ENCODE measurements around the gene RHOBTB3. TPM values are rescaled to one million over a fixed set of nuclear protein-coding genes. Genes with fewer than 3 reads are reported as not detected.

Gene RHOBTB3
- total and polyA plus RNA-seq, 2 donors (not counting 1 experiment from before 2014, with no cell fraction given): 337 to 338 TPM

DNA sequence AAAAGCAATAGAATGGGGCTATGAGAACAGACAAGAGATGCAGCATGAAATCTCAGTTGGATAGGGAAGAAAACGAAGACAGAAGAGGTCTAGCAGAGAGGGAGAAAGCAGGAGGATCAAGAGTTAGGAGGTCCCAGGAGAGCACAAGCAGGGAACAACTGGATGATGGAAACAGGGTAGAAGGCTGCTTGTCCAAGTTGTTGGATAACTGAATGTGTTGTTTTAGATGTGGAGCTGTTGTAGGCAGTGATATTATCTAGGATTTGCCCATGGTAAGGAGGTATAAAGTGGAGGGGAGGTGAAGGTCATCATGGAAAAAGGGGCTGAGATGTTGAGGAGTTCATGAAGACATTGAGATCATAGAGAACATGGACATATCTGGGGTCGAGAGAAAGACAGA lies 12.4 kb upstream of the RHOBTB3 start:
- no peak overlapping the region for H2AFZ ChIP-seq (ENCODE audit: low read length)
- H3K4me2 ChIP-seq (ENCODE audit: extremely low read depth, insufficient read depth, low read length): no peak overlapping the region
- H3K36me3 ChIP-seq (ENCODE audit: control insufficient read depth, insufficient read depth, low read length): no peaks in the 10 kb centered on the region
- H3K9me3 ChIP-seq (ENCODE audit: control insufficient read depth, insufficient read depth, low read depth, low read length): no peaks in the 10 kb centered on the region
- H4K20me1 ChIP-seq (ENCODE audit: control insufficient read depth, extremely low read depth, insufficient read depth, low read length): no peaks in the 10 kb centered on the region
- no peak overlapping the region for H3K9ac ChIP-seq (ENCODE audit: insufficient read depth, low read length)
- H3K27me3 ChIP-seq (ENCODE audit: control insufficient read depth, insufficient read depth, low read length): no peaks in the 10 kb centered on the region
- TF ChIP-seq EZH2 (IDR thresholded peaks at IDR 0.05; ENCODE audit: low read length, missing control alignments): no peak
- TF ChIP-seq, protein P1, sequence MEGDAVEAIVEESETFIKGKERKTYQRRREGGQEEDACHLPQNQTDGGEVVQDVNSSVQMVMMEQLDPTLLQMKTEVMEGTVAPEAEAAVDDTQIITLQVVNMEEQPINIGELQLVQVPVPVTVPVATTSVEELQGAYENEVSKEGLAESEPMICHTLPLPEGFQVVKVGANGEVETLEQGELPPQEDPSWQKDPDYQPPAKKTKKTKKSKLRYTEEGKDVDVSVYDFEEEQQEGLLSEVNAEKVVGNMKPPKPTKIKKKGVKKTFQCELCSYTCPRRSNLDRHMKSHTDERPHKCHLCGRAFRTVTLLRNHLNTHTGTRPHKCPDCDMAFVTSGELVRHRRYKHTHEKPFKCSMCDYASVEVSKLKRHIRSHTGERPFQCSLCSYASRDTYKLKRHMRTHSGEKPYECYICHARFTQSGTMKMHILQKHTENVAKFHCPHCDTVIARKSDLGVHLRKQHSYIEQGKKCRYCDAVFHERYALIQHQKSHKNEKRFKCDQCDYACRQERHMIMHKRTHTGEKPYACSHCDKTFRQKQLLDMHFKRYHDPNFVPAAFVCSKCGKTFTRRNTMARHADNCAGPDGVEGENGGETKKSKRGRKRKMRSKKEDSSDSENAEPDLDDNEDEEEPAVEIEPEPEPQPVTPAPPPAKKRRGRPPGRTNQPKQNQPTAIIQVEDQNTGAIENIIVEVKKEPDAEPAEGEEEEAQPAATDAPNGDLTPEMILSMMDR (conservative IDR thresholded peaks at IDR 0.05 in 1 of 2, IDR thresholded peaks at IDR 0.05 in 1 of 2; ENCODE audit: low read depth in 1 of 2, low read length in 2 of 2): no peak
- DNase-seq (ENCODE audit: low read depth in 2 of 2): no peak
- no peaks in the 10 kb centered on the region for H3K79me2 ChIP-seq (ENCODE audit: control insufficient read depth, insufficient read depth, low read length)
- H3K4me3 ChIP-seq (replicated peaks in 1 of 4; ENCODE audit: control extremely low read depth in 1 of 4, insufficient read depth in 1 of 4, low read depth in 3 of 4, low read length in 4 of 4): no peak overlapping the region
- H3K27ac ChIP-seq (ENCODE audit: insufficient read depth, low read length): no peak overlapping the region
- H3K4me1 ChIP-seq (ENCODE audit: control insufficient read depth, extremely low read depth, insufficient read depth, low read length): peaks cover 2% of the 10 kb centered on the region

DNA sequence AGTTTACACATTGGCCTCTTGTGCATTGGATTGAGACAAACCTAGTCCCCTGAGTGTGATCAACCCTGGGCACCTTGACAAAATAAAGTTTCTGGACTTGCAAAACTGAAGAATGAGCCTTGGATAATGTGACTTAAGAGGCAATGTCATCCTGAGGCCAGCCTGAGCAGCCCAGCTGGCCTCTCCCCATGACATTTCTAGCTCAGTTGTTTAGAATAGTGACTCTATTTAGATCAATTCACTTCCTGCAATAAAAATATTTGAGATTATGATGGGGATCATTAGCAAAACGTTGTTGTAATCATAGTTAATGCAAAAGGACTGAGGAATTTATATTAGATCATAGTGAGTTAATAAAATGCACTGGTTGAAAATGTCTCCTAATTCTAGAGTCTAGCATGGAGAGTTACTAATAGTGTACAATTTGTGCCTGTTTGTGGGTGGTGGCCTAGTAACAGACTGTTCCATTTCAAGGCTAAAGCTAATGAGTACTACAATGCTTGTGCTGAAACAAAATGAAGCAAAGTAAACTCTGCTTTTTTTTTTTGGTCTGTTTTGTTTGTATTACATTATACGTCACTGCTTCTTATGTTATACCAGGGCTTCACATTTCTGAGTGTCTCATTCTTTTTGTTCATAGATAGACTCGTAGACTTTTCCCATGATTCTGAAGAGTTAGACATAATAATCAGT lies 10.9 kb upstream of the RHOBTB3 start:
- Histone ChIP-seq H3K4me3 (replicated peaks in 1 of 4; ENCODE audit: control extremely low read depth in 1 of 4, insufficient read depth in 1 of 4, low read depth in 3 of 4, low read length in 4 of 4) (no peak overlapping the region), H3K4me2 (ENCODE audit: extremely low read depth, insufficient read depth, low read length) (no peak overlapping the region), H3K4me1 (ENCODE audit: control insufficient read depth, extremely low read depth, insufficient read depth, low read length) (peaks cover 6% of the 10 kb centered on the region), H3K79me2 (ENCODE audit: control insufficient read depth, insufficient read depth, low read length) (no peaks in the 10 kb centered on the region), H4K20me1 (ENCODE audit: control insufficient read depth, extremely low read depth, insufficient read depth, low read length) (no peaks in the 10 kb centered on the region), H3K36me3 (ENCODE audit: control insufficient read depth, insufficient read depth, low read length) (no peaks in the 10 kb centered on the region), H2AFZ (ENCODE audit: low read length) (no peak overlapping the region), H3K9me3 (ENCODE audit: control insufficient read depth, insufficient read depth, low read depth, low read length) (no peaks in the 10 kb centered on the region), H3K9ac (ENCODE audit: insufficient read depth, low read length) (no peak overlapping the region), H3K27ac (ENCODE audit: insufficient read depth, low read length) (no peak overlapping the region), H3K27me3 (ENCODE audit: control insufficient read depth, insufficient read depth, low read length) (no peaks in the 10 kb centered on the region)
- peak in 1 of 2 donors; percentile 32 for DNase-seq (ENCODE audit: low read depth in 2 of 2)
- no peak for TF ChIP-seq EZH2 (IDR thresholded peaks at IDR 0.05; ENCODE audit: low read length, missing control alignments)
- TF ChIP-seq, protein P1 (conservative IDR thresholded peaks at IDR 0.05 in 1 of 2, IDR thresholded peaks at IDR 0.05 in 1 of 2; ENCODE audit: low read depth in 1 of 2, low read length in 2 of 2): no peak

DNA sequence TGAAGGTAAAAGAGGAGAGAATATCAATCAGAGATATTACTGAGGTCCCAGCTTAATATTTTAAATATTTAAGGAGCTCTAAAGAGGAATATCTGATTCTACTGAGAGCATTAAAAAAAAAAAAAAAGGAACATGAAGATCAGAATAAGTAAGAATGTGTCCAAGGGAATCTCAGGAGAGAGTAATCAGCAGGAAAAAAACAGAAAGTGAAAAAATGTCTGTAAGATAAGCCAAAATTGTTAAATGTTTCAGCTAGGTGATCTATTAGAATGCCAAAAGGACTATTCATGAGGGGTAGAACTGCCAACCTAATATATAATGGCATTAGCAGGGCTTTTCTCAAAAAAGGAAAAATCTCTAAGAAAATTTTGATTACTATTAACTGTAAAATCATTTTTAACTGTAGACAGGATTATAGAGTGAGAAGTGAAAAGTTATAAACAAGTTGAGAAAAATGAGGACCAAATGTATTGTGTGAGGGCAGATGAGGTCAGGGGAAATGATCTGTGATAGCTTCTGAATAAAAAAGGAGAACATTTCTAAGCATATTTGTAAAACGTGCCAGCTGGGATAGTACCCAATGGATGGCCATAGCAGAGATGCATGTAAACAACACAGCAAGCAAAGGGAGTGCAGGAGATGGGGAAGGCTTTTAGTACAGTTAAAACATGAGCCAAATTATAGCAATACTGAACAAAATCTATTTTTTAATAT lies 9.4 kb upstream of the RHOBTB3 start:
- no peak overlapping the region for H3K4me2 ChIP-seq (ENCODE audit: extremely low read depth, insufficient read depth, low read length)
- TF ChIP-seq, protein P1 (conservative IDR thresholded peaks at IDR 0.05 in 1 of 2, IDR thresholded peaks at IDR 0.05 in 1 of 2; ENCODE audit: low read depth in 1 of 2, low read length in 2 of 2): no peak
- no peak for TF ChIP-seq EZH2 (IDR thresholded peaks at IDR 0.05; ENCODE audit: low read length, missing control alignments)
- H3K9me3 ChIP-seq (ENCODE audit: control insufficient read depth, insufficient read depth, low read depth, low read length): no peaks in the 10 kb centered on the region
- peaks cover 11% of the 10 kb centered on the region for H3K4me1 ChIP-seq (ENCODE audit: control insufficient read depth, extremely low read depth, insufficient read depth, low read length)
- no peaks in the 10 kb centered on the region for H3K79me2 ChIP-seq (ENCODE audit: control insufficient read depth, insufficient read depth, low read length)
- H2AFZ ChIP-seq (ENCODE audit: low read length): no peak overlapping the region
- no peaks in the 10 kb centered on the region for H4K20me1 ChIP-seq (ENCODE audit: control insufficient read depth, extremely low read depth, insufficient read depth, low read length)
- H3K9ac ChIP-seq (ENCODE audit: insufficient read depth, low read length): no peak overlapping the region
- no peak overlapping the region for H3K27ac ChIP-seq (ENCODE audit: insufficient read depth, low read length)
- H3K27me3 ChIP-seq (ENCODE audit: control insufficient read depth, insufficient read depth, low read length): no peaks in the 10 kb centered on the region
- no peak for DNase-seq (ENCODE audit: low read depth in 2 of 2)
- no peaks in the 10 kb centered on the region for H3K36me3 ChIP-seq (ENCODE audit: control insufficient read depth, insufficient read depth, low read length)
- no peak overlapping the region for H3K4me3 ChIP-seq (replicated peaks in 1 of 4; ENCODE audit: control extremely low read depth in 1 of 4, insufficient read depth in 1 of 4, low read depth in 3 of 4, low read length in 4 of 4)

Data from fibroblast of lung (primary cell).